GM06990 (cell line): ENCODE measurements around the gene DPAGT1.

Source experiments
- DNase-seq: peaks from one replicate; pipeline ENCODE4 v3.0.0-alpha.2; 2011; ENCODE audit not compliant: insufficient read length; ENCODE audit errors: extremely low read depth
- H3K27me3 ChIP-seq: replicated peaks from 2 replicates; pipeline ENCODE4 v1.6.0; 2011; ENCODE audit warnings: low read length; ENCODE audit not compliant: control insufficient read depth, insufficient read depth
- H3K36me3 ChIP-seq: 2 replicates; pipeline ENCODE4 v1.5.1; 2011; ENCODE audit warnings: low read length; ENCODE audit not compliant: control insufficient read depth, insufficient read depth
- H3K4me3 ChIP-seq: replicated peaks from 2 replicates; pipeline ENCODE4 v1.5.1; 2011; ENCODE audit warnings: low read depth, mild to moderate bottlenecking, control low read depth, low read length
- CTCF ChIP-seq: IDR thresholded peaks from 2 replicates; pipeline ENCODE4 v1.5.1; 2011; ENCODE audit warnings: low read length, control low read depth, mild to moderate bottlenecking, inconsistent platforms; ENCODE audit not compliant: insufficient read depth, poor library complexity, severe bottlenecking

The DPAGT1 gene

DNA sequence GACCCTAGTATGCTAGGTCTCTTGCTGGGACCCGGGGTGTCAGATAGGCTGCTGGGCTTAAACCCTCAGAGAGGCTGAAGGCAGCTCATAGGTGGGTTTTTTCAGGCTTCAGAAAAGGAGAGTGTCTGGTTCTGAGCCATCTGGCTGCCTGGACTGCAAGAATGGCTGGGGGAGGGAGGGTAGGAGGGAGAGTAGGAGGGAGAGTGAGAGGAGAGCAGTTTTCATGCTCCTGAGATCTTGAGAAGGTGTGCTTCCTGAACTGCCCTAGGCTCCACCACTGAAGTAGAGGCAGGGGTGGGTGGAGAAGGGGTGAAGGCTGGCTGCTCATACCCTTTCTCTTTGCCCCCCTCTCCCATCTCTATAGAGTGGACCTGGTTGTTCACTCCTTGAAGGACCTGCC is 12.3 kb downstream of the DPAGT1 start:
- Histone ChIP-seq H3K4me3 (no peak overlapping the region), H3K36me3 (peaks cover 17% of the 10 kb centered on the region), H3K27me3 (no peaks in the 10 kb centered on the region)
- no peak for TF ChIP-seq CTCF
- no peak for DNase-seq

GRCh38 chr11:119088406-119088805 is 13.2 kb downstream of the DPAGT1 start:
- Histone ChIP-seq H3K4me3 (no peak overlapping the region), H3K27me3 (no peaks in the 10 kb centered on the region), H3K36me3 (peaks cover 16% of the 10 kb centered on the region)
- DNase-seq = no peak
- no peak for TF ChIP-seq CTCF

- no peak for DNase-seq
- H3K4me3 ChIP-seq = no peak overlapping the region
- TF ChIP-seq CTCF = no peak
- H3K27me3 ChIP-seq = no peaks in the 10 kb centered on the region
- peaks cover 12% of the 10 kb centered on the region for H3K36me3 ChIP-seq
These were observed 13.9 kb downstream of the DPAGT1 start for GRCh38 chr11:119087747-119088241.

DNA sequence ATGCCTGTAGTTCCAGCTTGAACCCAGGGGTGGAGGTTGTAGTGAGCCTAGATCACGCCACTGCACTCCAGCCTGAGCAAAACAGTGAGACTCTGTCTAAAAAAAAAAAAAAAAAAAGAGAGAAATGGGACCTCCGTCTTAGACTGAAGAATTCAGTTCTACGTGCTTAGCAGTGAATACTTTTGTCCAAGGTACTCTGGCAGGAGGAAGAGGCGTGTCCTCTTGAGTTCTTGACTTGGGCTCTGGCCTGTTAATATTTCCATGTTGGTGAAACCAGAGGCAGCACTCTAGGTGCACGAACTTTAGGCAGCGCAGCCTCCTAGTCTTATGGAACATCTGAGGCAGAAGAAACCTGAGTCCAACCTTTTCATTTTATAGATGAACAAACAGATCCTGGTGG is 14.5 kb downstream of the DPAGT1 start:
- TF ChIP-seq CTCF = no peak
- no peak overlapping the region for H3K4me3 ChIP-seq

GRCh38 chr11:119085437-119085847 is 16.2 kb downstream of the DPAGT1 start:
- DNase-seq = no peak
- Histone ChIP-seq H3K36me3 (peaks cover 18% of the 10 kb centered on the region), H3K27me3 (no peaks in the 10 kb centered on the region), H3K4me3 (peak overlapping the region; percentile 91)
- no peak for TF ChIP-seq CTCF

More for the DNA sequence above, 14.5 kb downstream of the DPAGT1 start:
- no peak for DNase-seq
- H3K27me3 ChIP-seq = no peaks in the 10 kb centered on the region
- H3K36me3 ChIP-seq = peaks cover 9% of the 10 kb centered on the region
